GM23338 (cell line): ENCODE measurements around the gene NPM1.

Source experiments
- CREB1 ChIP-seq: fragments of 250-450 bp; sonication (Bioruptor Pico); IDR thresholded peaks from 2 replicates; pipeline ENCODE4 v1.5.0; 2020; ENCODE audit warnings: low read depth, mild to moderate bottlenecking, moderate library complexity
- CTCF ChIP-seq, 2 experiments: fragments of 200-600 bp in 1 of 2; sonication (generic) in 1 of 2; conservative IDR thresholded peaks; 2 replicates each; pipeline versions ENCODE4 v1.5.1 to v1.6.1; 2016 to 2017; ENCODE audit warnings: antibody characterized with exemption in 2 of 2, low read depth in 2 of 2, mild to moderate bottlenecking in 2 of 2, moderate library complexity in 1 of 2
- ETS1 ChIP-seq: IDR thresholded peaks from 2 replicates; pipeline ENCODE4 v1.6.1; 2016; ENCODE audit warnings: antibody characterized with exemption
- EZH2 ChIP-seq: fragments of 200-600 bp; sonication (generic); IDR thresholded peaks from one replicate; pipeline ENCODE4 v1.8.0; 2017; ENCODE audit warnings: antibody characterized with exemption, mild to moderate bottlenecking, low read depth; ENCODE audit not compliant: unreplicated experiment
- EZH2phosphoT487 ChIP-seq: fragments of 200-600 bp; sonication (generic); IDR thresholded peaks from one replicate; pipeline ENCODE4 v1.8.1; 2018; ENCODE audit warnings: antibody characterized with exemption; ENCODE audit not compliant: unreplicated experiment
- JUNB ChIP-seq: IDR thresholded peaks from one replicate; pipeline ENCODE4 v1.6.1; 2016; ENCODE audit warnings: antibody characterized with exemption; ENCODE audit not compliant: unreplicated experiment
- NANOG ChIP-seq: IDR thresholded peaks from 2 replicates; pipeline ENCODE4 v1.6.1; 2016; ENCODE audit warnings: antibody characterized with exemption, borderline replicate concordance
- POLR2AphosphoS5 ChIP-seq: IDR thresholded peaks from 2 replicates; pipeline ENCODE4 v1.6.1; 2016; ENCODE audit warnings: antibody characterized with exemption, low read depth
- REST ChIP-seq: IDR thresholded peaks from one replicate; pipeline ENCODE4 v1.6.1; 2018; ENCODE audit warnings: antibody characterized with exemption; ENCODE audit not compliant: unreplicated experiment
- STAT1 ChIP-seq: IDR thresholded peaks from one replicate; pipeline ENCODE4 v1.6.1; 2016; ENCODE audit warnings: antibody characterized with exemption; ENCODE audit not compliant: unreplicated experiment
- ZNF114 ChIP-seq: fragments of 250-450 bp; sonication (Bioruptor Pico); IDR thresholded peaks from 2 replicates; pipeline ENCODE4 v1.5.0; 2020; ENCODE audit warnings: mild to moderate bottlenecking, moderate library complexity
- ZNF462 ChIP-seq: fragments of 250-450 bp; sonication (Bioruptor Pico); IDR thresholded peaks from 2 replicates; pipeline ENCODE4 v1.5.0; 2020; ENCODE audit warnings: mild to moderate bottlenecking, moderate library complexity

- no peak for TF ChIP-seq CTCF (conservative IDR thresholded peaks at IDR 0.05; ENCODE audit: low read depth in 2 of 2)
- TF ChIP-seq JUNB = no peak
- TF ChIP-seq CREB1 = no peak
- no peak for TF ChIP-seq EZH2
- TF ChIP-seq EZH2phosphoT487 = no peak
- TF ChIP-seq POLR2AphosphoS5 = no peak
- TF ChIP-seq REST = no peak
- TF ChIP-seq ZNF462 (CRISPR knock-in tag) = no peak
- TF ChIP-seq ETS1 = no peak
- TF ChIP-seq STAT1 = no peak
- TF ChIP-seq NANOG = no peak
- TF ChIP-seq ZNF114 (CRISPR knock-in tag) = no peak
These were observed 9.5 kb downstream of the NPM1 start for GRCh38 chr5:171397190-171397589.
